Astrocyte (in vitro differentiated cells and primary cell): Measurements from ENCODE around the gene URGCP.

Source experiments
- CTCF ChIP-seq: IDR thresholded peaks from 2 replicates; pipeline ENCODE4 v1.5.1; 2011; ENCODE audit warnings: low read depth, mild to moderate bottlenecking, inconsistent platforms, low read length, moderate library complexity; ENCODE audit not compliant: insufficient read depth
- EZH2 ChIP-seq: IDR thresholded peaks from 2 replicates; pipeline ENCODE4 v1.6.1; 2012; ENCODE audit warnings: mild to moderate bottlenecking, low read length, inconsistent platforms; ENCODE audit not compliant: insufficient read depth

GRCh38 chr7:43952028-43952427, 45.6 kb upstream of the URGCP start:
- no peak for TF ChIP-seq CTCF
- TF ChIP-seq EZH2, result no peak
